Measurements from ENCODE around the gene KRT1.

KRT1 gene

DNA sequence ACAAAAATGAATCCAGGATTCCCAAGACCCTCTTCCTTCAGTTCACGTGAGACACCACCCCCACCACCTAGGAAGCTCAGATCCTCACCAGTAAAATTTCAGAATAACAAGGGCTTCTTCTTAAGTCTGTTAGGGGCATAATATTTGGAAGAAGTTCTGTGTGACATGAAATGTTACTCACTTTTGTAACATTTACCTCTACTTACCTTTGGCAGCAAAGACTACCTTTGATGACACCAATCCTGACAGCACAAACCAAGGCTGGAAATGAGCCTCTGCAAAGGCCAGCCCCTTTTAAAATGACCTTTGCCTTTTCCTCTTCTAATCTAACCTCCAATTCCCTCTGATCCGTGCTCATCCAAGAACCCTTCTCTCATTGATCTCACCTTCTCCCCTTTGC, 42.5 kb upstream of the KRT1 start:
- DNase-seq (ENCODE audit: extremely low spot score) = no peak
- POLR2A ChIA-PET = no interaction called here
- CTCF ChIA-PET = no interaction called here

DNA sequence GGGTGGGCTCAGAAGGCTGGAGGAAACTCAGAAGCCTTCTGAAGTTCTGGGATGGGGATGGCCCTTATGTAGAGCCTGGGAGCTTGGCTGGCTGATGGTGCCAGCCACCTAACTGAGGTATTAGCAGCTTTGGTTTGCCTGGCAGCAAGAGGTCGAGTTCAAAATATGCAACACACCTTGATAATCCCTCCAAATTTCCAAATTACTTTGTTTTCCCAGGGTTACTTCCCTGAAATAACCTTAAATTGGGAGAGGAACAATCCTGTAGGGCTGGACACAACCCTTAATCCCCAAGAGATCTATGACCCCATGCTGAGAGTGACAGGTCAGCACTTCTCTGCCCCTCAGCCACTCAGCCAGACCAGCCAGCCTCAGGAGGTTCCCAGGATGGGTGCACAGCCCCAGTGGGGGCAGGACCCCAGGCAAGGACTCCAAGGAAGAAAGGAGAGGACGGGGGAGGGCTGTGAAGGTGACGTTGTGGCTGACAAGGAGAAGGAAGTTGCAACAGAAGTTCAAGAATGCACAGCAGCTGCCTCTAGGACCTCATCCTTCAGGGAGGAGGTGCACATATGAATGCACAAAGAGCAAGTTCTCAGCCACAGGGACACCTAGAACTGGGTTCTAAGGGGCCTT, 41.7 kb upstream of the KRT1 start:
- no peak for DNase-seq (ENCODE audit: extremely low spot score)
- ChIA-PET POLR2A (no interaction called here), CTCF (no interaction called here)
- TF ChIP-seq SP1 (IDR thresholded peaks at IDR 0.05) (no peak), FOXM1 (IDR thresholded peaks at IDR 0.05; ENCODE audit: borderline replicate concordance) (no peak), ARNT (IDR thresholded peaks at IDR 0.05) (no peak), NFRKB (IDR thresholded peaks at IDR 0.05) (no peak), LEF1 (IDR thresholded peaks at IDR 0.05; ENCODE audit: borderline replicate concordance) (no peak), TARDBP (IDR thresholded peaks at IDR 0.05) (no peak), L3MBTL2 (conservative IDR thresholded peaks at IDR 0.05) (no peak), BHLHE40 (IDR thresholded peaks at IDR 0.05; ENCODE audit: borderline replicate concordance) (no peak), SUZ12 (IDR thresholded peaks at IDR 0.05) (no peak), ELF4 (IDR thresholded peaks at IDR 0.05) (no peak), HDGF (IDR thresholded peaks at IDR 0.05; ENCODE audit: borderline replicate concordance) (no peak), FOXK2 (IDR thresholded peaks at IDR 0.05) (no peak), ZNF384 (IDR thresholded peaks at IDR 0.05) (no peak), FOXA1 (IDR thresholded peaks at IDR 0.05) (no peak), CTBP1 (IDR thresholded peaks at IDR 0.05; ENCODE audit: borderline replicate concordance) (no peak)
- TF ChIP-seq, protein P1, sequence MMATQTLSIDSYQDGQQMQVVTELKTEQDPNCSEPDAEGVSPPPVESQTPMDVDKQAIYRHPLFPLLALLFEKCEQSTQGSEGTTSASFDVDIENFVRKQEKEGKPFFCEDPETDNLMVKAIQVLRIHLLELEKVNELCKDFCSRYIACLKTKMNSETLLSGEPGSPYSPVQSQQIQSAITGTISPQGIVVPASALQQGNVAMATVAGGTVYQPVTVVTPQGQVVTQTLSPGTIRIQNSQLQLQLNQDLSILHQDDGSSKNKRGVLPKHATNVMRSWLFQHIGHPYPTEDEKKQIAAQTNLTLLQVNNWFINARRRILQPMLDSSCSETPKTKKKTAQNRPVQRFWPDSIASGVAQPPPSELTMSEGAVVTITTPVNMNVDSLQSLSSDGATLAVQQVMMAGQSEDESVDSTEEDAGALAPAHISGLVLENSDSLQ (IDR thresholded peaks at IDR 0.05) = no peak

More for the DNA sequence above, 42.5 kb upstream of the KRT1 start:
- TF ChIP-seq SP1 (IDR thresholded peaks at IDR 0.05) = no peak
- no peak for TF ChIP-seq HDGF (IDR thresholded peaks at IDR 0.05; ENCODE audit: borderline replicate concordance)
- no peak for TF ChIP-seq FOXK2 (IDR thresholded peaks at IDR 0.05)
- TF ChIP-seq LEF1 (IDR thresholded peaks at IDR 0.05; ENCODE audit: borderline replicate concordance) = no peak
- no peak for TF ChIP-seq FOXA1 (IDR thresholded peaks at IDR 0.05)
- TF ChIP-seq FOXM1 (IDR thresholded peaks at IDR 0.05; ENCODE audit: borderline replicate concordance) = no peak
- TF ChIP-seq BHLHE40 (IDR thresholded peaks at IDR 0.05; ENCODE audit: borderline replicate concordance) = no peak
- TF ChIP-seq, protein P1 (IDR thresholded peaks at IDR 0.05) = no peak
- TF ChIP-seq SUZ12 (IDR thresholded peaks at IDR 0.05) = no peak
- no peak for TF ChIP-seq CTBP1 (IDR thresholded peaks at IDR 0.05; ENCODE audit: borderline replicate concordance)
- no peak for TF ChIP-seq ZNF384 (IDR thresholded peaks at IDR 0.05)
- TF ChIP-seq ELF4 (IDR thresholded peaks at IDR 0.05) = no peak
- TF ChIP-seq ARNT (IDR thresholded peaks at IDR 0.05) = no peak
- TF ChIP-seq L3MBTL2 (conservative IDR thresholded peaks at IDR 0.05) = no peak
- TF ChIP-seq TARDBP (IDR thresholded peaks at IDR 0.05) = no peak
- TF ChIP-seq NFRKB (IDR thresholded peaks at IDR 0.05) = no peak

DNA sequence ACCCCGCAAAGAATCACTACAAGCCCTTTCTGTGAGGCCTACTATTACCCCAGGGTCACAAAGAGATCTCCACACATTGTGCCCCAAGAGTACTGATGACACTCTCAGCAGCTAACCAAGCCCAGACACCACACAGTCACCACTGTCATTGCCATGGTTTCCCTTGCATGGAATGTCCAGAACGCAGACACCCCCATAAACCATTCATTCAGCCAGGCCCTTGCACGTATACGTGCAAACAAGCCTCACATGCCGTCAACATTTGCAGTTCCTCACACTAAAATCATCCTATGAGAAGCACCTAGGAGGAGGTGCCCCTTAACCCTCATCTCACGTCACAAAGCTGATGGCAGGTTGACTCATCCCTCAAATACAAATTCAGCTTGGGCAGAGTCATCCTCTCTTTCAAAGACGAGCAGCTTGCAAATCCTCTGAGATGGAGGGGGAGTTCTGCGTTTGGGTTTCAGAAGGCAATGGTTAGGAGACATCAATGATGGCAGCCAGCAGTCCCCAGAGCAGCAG, 40.2 kb upstream of the KRT1 start:
- ChIA-PET POLR2A (no interaction called here), CTCF (no interaction called here)
- TF ChIP-seq NFRKB (IDR thresholded peaks at IDR 0.05) (no peak), ARNT (IDR thresholded peaks at IDR 0.05) (no peak), FOXK2 (IDR thresholded peaks at IDR 0.05) (no peak), L3MBTL2 (conservative IDR thresholded peaks at IDR 0.05) (no peak), CTBP1 (IDR thresholded peaks at IDR 0.05; ENCODE audit: borderline replicate concordance) (no peak), ELF4 (IDR thresholded peaks at IDR 0.05) (no peak), TARDBP (IDR thresholded peaks at IDR 0.05) (no peak), ZNF384 (IDR thresholded peaks at IDR 0.05) (no peak), FOXA1 (IDR thresholded peaks at IDR 0.05) (no peak)
- TF ChIP-seq, protein P1 (IDR thresholded peaks at IDR 0.05) = no peak
- DNase-seq (ENCODE audit: extremely low spot score) = no peak

DNA sequence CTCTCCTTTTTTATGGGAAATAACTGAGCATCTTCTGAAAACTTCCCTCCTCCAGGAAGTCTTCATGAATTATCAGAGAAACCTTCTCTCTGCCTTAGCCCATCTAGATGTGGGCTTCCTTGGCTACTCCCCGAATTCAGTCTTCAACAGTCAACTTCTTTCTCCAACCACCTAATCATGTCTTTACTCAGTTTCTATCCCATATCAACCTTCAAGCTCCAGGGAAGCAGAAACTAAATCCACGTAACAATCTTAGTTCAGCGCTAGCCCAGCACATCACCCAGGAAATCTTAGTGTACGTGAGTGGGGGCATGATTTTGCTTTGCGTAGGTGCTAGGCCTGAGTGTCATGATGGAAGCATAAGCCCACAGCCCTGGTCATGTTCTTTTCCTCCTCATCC, 35.9 kb upstream of the KRT1 start:
- DNase-seq (ENCODE audit: extremely low spot score) = no peak
- POLR2A ChIA-PET = no interaction called here

DNA sequence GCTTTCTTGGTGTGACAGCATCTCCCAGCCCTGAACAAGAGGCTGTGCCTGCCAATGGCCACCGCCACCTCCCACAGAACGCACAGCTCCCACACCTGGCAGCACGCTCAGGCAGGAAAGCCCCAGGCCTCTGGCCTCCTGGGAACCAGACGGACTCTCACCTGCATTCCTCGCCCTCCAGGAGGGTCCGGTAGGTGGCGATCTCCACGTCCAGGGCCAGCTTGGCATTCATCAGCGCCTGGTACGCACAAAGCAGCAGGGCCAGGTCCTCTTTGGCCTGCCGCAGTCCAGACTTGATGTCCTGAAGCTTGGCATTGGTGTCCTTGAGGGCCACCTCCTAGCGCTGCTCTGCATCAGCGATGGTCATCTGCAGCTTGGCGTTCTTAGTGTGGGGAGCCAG, 35.2 kb upstream of the KRT1 start:
- TF ChIP-seq, protein P1 (IDR thresholded peaks at IDR 0.05) = no peak
- no peak for TF ChIP-seq HDGF (IDR thresholded peaks at IDR 0.05; ENCODE audit: borderline replicate concordance)
- no peak for TF ChIP-seq NFRKB (IDR thresholded peaks at IDR 0.05)
- no peak for TF ChIP-seq L3MBTL2 (conservative IDR thresholded peaks at IDR 0.05)
- TF ChIP-seq CTBP1 (IDR thresholded peaks at IDR 0.05; ENCODE audit: borderline replicate concordance) = no peak
- no peak for TF ChIP-seq FOXM1 (IDR thresholded peaks at IDR 0.05; ENCODE audit: borderline replicate concordance)
- TF ChIP-seq FOXA1 (IDR thresholded peaks at IDR 0.05) = no peak
- TF ChIP-seq SP1 (IDR thresholded peaks at IDR 0.05) = no peak
- no peak for TF ChIP-seq TARDBP (IDR thresholded peaks at IDR 0.05)
- no peak for TF ChIP-seq ZNF384 (IDR thresholded peaks at IDR 0.05)
- TF ChIP-seq SUZ12 (IDR thresholded peaks at IDR 0.05) = no peak
- no peak for TF ChIP-seq FOXK2 (IDR thresholded peaks at IDR 0.05)
- TF ChIP-seq BHLHE40 (IDR thresholded peaks at IDR 0.05; ENCODE audit: borderline replicate concordance) = no peak
- TF ChIP-seq ARNT (IDR thresholded peaks at IDR 0.05) = no peak
- no peak for TF ChIP-seq LEF1 (IDR thresholded peaks at IDR 0.05; ENCODE audit: borderline replicate concordance)
- no peak for TF ChIP-seq ELF4 (IDR thresholded peaks at IDR 0.05)

More for the DNA sequence above, 35.9 kb upstream of the KRT1 start:
- CTCF ChIA-PET = interaction anchor here (1.0 kb wide), 1 partner anchor 344 kb away, joined by 3 read pairs; no protein-coding TSS in a partner anchor
- TF ChIP-seq SP1 (IDR thresholded peaks at IDR 0.05) (no peak), FOXM1 (IDR thresholded peaks at IDR 0.05; ENCODE audit: borderline replicate concordance) (no peak), FOXK2 (IDR thresholded peaks at IDR 0.05) (no peak), ARNT (IDR thresholded peaks at IDR 0.05) (no peak), NFRKB (IDR thresholded peaks at IDR 0.05) (no peak), LEF1 (IDR thresholded peaks at IDR 0.05; ENCODE audit: borderline replicate concordance) (no peak), L3MBTL2 (conservative IDR thresholded peaks at IDR 0.05) (no peak), TARDBP (IDR thresholded peaks at IDR 0.05) (no peak), ELF4 (IDR thresholded peaks at IDR 0.05) (no peak), ZNF384 (IDR thresholded peaks at IDR 0.05) (no peak), SUZ12 (IDR thresholded peaks at IDR 0.05) (no peak), BHLHE40 (IDR thresholded peaks at IDR 0.05; ENCODE audit: borderline replicate concordance) (no peak), CTBP1 (IDR thresholded peaks at IDR 0.05; ENCODE audit: borderline replicate concordance) (no peak)
- TF ChIP-seq, protein P1 (IDR thresholded peaks at IDR 0.05) = no peak

More for the DNA sequence above, 35.2 kb upstream of the KRT1 start:
- ChIA-PET CTCF (no interaction called here), POLR2A (no interaction called here)
- DNase-seq (ENCODE audit: extremely low spot score) = no peak
